Erythroblast (primary cell): ENCODE measurements around the gene VPS33A.
"Not testable (repeated sequence)": the region's sequence is repeated elsewhere in the genome, so short reads cannot be mapped to it uniquely, and the experiment has no call there.

Source experiments
- DNase-seq, 2 experiments: peaks; one replicate each; lab custom pipeline; 2025; lab: John Stamatoyannopoulos, UW
- GATA1 ChIP-seq: IDR thresholded peaks from 2 replicates; pipeline ENCODE4 v1.6.1; 2011; ENCODE audit warnings: low read depth, mild to moderate bottlenecking, control low read depth, low read length, moderate library complexity
- POLR2A ChIP-seq: IDR thresholded peaks from 2 replicates; pipeline ENCODE4 v1.6.1; 2011; ENCODE audit warnings: mild to moderate bottlenecking, low read length

The VPS33A gene

DNA sequence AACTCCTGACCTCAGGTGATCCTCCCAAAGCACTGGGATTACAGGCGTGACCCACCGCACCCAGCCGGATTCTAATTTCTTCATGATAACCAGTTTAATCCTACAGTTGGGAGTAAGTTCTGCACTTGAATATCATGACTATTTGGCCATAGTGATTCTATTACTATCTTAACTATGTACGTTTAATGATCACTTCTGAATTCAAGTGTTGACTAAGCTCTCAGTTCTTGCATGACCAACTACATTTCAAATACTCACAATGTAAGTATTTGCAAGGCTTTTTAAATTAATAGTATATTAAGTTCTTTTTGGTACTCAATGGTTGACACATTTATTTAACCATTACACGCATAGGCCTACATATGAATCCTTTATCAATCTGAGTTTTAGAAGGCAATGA is 17.4 kb upstream of the VPS33A start:
- TF ChIP-seq POLR2A (no peak), GATA1 (no peak)
- DNase-seq: no peak

DNA sequence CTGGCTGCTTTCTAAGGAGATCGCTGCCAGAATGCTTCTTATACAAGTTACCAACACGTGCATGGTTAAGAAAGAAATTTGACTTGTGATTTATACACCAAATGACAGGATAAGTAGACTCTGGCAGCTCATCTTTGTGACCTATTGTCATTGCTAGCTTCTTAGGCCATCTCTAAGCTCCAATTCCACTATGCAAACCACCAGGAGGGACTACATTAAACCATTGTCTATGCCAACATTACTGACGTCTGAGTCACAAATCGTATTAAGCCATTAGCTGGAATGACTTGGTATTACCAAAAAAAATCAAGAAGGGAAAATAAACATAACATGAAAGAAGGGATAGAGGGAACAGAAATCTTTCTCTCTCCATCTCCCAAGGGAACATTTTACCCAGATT is 15.8 kb upstream of the VPS33A start:
- DNase-seq: no peak
- TF ChIP-seq GATA1 (no peak), POLR2A (no peak)

DNA sequence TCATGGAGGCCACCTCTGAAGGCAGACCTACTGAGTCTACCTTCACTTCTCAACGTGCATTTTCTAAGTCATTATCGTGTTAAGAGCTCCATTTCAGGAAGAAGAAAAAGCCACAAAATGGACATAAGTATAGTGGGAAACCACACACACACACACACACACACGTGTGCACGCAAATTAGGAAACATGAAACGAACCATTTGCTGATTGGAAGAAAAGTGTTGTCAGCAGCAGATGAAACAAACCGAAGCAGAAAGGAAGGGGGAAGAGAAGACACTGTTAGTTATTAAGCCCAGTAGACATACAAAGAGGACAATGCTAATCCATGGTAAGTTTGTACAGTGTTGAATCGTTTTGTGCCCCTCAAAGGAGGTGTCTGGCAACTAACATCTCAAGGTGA is 9.9 kb upstream of the VPS33A start:
- TF ChIP-seq POLR2A (no peak), GATA1 (no peak)
- no peak for DNase-seq

DNA sequence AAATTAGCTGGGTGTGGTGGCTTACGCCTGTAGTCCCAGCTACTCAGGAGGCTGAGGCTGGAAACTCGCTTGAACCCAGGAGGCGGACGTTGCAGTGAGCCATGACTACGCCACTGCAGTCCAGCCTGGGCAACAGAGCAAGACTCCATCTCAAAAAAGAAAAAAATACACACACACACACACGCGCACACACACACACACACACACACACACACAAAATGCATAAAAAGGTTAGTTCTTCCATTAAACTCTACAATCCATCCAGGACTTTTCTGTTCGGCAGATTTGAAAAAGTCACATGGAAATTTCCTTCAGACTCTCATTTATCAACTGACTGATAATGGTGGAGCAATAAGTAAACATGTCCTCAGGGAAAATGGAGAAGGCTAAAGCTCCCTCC is 9.2 kb upstream of the VPS33A start:
- no peak for DNase-seq
- TF ChIP-seq GATA1 (no peak), POLR2A (no peak)

DNA sequence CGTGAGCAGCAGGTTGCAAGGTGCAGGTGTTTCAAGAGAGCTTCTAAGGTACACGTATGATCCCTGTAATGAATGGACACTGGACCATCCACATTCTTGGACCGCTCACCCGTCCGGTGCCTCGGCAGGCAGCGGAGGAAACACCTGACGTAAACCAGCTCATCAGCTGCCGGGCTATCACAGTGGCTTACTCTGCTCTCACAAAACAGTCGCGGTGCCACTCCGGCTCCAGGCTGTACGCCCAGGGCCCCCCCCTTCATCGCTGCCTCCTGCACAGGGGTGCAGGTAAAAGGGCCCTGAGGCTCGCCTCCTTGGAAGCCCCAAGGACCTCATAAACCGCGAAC is 436 bp downstream of the VPS33A start:
- DNase-seq: peak in 1 of 2 experiments; percentile 71
- TF ChIP-seq GATA1 (no peak), POLR2A (no peak)

DNA sequence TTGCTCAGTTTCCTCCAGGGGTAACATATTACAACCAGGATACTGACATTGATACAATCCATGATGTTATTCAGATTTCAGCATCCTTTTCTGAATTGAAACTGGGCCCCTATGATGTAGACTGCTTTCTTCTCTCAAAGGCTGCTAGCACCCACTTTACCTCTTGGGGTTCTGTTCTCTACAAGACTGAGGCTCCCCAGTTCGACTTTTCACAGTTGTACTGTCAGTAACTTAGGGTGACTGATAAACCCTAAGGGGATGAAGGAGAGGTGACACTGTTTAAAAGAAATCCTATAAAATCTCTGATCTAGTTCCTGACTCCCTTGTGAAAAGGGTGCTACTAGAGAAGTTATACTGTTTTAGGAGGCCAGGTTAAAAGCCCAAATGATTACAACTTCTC is 818 bp downstream of the VPS33A start:
- no peak for TF ChIP-seq POLR2A
- DNase-seq: peak; percentile 37 to 55

DNA sequence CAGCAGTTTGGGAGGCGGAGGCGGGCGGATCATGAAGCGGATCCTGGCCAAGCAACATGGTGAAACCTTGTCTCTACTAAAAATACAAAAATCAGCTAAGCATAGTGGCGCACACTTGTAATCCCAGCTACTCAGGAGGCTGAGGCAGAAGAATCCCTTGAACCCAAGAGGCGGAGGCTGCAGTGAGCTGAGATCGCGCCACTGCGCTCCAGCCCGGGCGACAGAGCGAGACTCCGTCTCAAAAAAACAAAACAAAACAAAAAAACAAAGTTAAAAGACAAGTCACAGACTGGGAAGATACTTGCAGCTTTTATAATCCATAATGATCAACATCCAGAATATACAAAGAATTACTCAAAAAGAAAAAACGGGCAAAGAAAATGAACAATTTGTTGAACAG is 5.6 kb downstream of the VPS33A start:
- not testable (repeated sequence) for DNase-seq

DNA sequence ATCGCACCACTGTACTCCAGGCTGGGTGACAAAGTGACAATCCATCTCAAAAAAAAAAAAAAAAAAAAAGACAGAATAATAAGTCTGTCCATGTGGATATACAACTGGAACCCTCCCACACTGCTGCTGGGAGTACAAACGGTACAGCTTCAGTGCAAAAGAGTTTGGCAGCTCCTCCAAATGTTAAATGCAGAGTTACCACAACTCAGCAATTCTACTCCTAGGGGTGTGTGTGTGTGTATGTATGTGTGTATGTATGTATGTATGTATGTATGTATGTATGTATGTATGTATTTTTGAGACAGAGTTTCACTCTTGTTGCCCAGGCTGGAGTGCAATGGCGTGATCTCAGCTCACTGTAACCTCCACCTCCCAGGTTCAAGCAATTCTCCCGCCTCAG is 7.4 kb downstream of the VPS33A start:
- not testable (repeated sequence) for DNase-seq

DNA sequence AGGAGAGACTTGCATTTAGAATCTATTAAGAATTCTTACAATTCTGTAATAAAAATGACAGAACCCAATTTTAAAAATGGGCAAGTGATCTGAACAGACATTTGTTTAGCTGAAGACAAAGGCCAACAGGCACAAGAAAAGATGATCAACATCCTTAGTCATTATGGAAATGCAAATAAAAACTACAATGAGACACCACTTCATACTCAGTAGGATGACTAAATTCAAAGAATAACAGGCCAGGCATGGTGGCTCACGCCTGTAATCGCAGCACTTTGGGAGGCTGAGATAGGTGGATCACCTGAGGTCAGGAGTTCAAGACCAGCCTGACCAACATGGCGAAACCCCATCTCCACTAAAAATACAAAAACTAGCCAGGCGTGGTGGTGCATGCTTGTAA is 7.8 kb downstream of the VPS33A start:
- not testable (repeated sequence) for DNase-seq

DNA sequence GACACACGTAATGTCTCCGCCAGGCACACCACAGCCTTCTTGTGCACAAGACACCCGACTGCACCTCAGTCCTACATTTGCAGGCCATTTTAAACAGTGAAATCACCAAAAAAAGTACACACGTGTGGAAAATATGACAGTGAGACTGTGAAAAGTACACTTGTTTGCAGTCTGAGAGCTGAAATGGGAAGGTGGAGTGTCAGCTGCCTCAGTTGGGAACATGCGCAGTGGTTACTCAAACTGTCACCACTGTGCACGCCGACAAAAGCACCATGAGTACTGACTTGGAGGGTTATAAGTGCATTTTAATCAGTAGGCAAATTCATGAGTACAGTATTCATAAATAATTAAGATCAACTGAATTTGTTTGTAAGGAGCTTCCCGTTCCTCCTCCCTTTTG is 15.8 kb downstream of the VPS33A start:
- DNase-seq: no peak
- TF ChIP-seq POLR2A: no peak
- no peak for TF ChIP-seq GATA1

DNA sequence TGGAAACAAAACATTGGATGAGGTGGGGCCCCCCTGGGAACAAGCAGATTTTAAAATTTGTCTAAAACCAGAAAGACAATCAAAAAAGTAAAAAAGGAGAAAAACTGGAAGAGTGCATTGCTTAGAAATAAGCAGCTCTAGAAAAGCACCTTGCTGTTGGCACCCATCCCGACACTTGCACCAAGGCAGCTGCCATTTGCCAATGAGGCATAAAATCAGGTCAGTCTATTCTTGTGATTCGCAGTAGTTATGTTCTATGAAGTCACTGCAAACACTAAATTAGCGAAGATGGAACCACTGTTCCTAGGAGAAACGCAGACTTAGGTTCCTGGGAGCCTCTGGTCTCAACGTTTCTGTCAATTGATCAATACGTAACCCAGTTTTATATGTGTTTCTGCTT is 16.2 kb downstream of the VPS33A start:
- no peak for DNase-seq
- TF ChIP-seq POLR2A (no peak), GATA1 (no peak)

DNA sequence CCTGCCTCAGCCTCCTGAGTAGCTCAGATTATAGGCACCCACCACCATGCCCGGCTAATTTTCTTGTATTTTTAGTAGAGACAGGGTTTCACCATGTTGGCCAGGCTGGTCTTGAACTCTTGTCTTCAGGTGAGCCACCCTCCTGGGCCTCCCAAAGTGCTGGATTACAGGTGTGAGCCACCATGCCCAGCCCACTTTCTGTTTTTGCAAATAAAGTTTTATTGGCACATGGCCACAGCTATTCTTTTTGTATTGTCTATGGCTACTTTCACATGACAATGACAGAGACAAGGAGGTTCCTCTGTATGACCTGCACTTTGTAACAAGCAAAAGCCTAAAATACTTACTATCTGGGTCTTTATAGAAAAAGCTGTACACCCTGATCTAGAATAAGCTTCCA is 20.7 kb downstream of the VPS33A start:
- TF ChIP-seq POLR2A: no peak
- no peak for TF ChIP-seq GATA1
- DNase-seq: no peak

DNA sequence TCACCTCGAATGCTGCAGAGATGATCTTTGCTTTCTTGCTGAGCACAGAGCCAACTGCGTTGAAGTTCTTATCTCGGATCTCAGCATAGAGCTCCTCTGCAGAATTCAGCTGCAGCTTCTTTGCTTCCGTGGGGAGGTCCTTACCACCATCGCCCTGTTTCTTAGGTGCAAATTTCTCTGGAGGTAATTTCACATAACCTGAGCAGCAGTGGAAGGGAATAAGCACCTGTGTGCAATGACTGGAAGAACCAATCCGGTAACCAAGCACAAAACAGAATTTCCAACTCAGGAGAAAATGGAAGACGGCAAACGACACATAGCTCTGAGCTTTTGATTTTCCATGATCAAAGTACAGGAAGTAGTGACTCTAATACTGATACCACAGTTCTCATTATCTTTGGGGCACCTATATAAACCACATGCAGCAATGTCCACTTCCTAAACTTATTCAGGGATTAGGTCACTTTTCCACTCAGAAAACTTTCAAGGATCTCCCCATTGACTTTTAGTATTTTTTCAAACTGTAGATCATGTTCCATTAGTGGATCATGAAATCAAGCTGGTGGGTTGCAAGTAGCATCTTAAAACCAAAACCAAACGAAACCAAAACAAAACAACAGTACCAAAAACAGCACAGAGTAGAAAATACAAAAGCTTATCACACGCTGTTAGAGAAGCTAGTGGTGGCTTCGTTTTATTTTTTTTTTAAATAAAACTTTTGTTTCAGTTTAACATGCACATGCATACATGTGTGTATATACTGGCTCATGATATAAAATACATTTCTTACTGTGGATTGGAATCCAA is 21.5 kb downstream of the VPS33A start:
- TF ChIP-seq POLR2A: no peak
- no peak for TF ChIP-seq GATA1
- no peak for DNase-seq

DNA sequence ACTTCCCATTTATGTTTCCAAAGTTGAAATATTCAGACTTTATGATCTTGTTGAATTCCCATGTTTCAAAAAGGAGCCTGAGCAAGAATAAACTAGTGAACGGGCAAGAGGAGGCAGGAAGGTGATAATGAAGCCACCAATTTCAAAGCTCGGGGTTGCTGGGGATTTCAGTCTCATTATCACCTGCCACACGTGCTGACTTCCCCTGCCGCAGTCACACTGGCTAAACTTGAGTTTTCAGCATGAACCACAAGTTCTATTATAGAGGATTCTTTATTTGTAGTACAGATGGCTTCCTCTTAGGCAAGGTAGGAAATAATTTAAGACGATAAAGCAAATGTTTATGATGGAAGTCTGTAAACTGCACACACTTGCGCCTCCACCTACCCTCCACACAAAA is 22.3 kb downstream of the VPS33A start:
- TF ChIP-seq POLR2A (no peak), GATA1 (no peak)

DNA sequence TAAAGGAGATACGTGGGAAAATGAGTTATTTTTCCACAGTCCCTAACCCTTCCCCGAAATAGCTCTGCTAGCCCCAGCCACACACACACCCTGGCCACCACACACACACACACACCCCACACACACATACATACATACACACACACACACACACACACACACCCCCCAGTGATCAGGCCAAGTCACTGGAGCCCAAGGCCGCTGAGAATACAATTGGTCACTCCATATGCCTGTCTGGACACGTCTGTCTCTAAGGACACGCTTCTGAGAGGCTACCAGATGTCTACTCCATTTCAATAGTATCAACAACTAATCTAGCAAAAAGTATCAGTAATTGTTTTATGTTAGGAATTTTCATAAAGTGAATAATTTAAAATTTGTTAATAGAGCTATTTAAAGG is 27.4 kb downstream of the VPS33A start:
- TF ChIP-seq POLR2A: no peak
- TF ChIP-seq GATA1: no peak
- no peak for DNase-seq

More for the DNA sequence above, 22.3 kb downstream of the VPS33A start:
- DNase-seq: no peak

DNA sequence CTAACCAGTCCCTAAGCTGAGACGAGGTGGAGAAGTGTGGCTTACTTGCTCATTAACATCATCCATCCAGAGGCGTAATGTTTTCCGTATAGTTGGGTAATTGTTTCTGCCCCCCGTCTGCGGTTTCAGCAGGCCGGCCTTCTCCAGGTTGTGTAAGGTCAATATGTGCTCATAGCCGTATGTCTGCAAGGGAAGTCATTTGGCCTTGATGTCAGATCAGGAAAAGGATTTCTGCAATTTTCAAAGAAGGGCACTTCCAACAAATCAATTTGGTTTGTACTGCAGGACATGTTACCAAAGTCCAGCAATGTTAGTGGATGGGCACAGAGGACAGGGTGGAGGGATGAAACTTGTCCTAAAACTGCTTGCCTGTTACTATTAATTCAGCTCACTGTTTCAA is 30.6 kb downstream of the VPS33A start:
- DNase-seq: no peak

More for the DNA sequence above, 30.6 kb downstream of the VPS33A start:
- TF ChIP-seq GATA1 (no peak), POLR2A (no peak)
